Measurements from ENCODE around the gene RHEX.

DNA sequence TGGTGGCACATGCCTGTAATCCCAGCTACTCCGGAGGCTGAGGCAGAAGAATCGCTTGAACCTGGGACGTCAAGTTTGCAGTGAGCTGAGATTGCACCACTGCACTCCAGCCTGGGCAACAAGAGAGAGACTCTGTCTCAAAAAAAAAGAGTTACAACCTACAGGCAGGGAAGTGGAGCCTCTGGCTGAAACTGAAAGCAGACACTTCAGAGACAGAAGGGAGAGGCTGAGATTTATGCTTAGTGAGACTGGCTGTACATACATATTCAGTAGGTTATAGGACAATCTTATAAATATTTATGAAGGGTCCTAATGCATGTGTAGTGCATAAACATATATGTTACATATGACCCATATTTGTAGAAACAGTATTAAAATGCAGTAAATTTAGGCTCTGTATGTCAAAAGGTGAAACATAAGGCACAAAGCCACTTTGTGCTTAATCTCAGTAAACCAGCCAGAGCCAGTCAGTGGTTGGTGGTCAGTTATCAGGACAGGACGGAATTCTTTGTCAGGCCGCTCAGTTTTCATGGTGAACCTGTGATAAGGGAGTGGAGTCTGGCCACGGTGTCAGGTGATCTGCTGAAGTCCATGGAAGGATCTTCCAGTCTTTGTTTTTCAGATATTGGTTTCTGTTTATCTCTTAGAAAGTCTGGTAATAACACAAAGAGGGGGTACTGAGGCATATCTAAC, 13.7 kb downstream of the RHEX start:
- TF ChIP-seq NFYB (CRISPR knock-in tag; conservative IDR thresholded peaks at IDR 0.05; ENCODE audit: low read depth) (no peak), ETV6 (CRISPR knock-in tag; IDR thresholded peaks at IDR 0.05) (no peak), GTF2I (CRISPR knock-in tag; conservative IDR thresholded peaks at IDR 0.05) (no peak), NR1H2 (CRISPR knock-in tag; IDR thresholded peaks at IDR 0.05) (no peak)
- TF ChIP-seq, protein P1, sequence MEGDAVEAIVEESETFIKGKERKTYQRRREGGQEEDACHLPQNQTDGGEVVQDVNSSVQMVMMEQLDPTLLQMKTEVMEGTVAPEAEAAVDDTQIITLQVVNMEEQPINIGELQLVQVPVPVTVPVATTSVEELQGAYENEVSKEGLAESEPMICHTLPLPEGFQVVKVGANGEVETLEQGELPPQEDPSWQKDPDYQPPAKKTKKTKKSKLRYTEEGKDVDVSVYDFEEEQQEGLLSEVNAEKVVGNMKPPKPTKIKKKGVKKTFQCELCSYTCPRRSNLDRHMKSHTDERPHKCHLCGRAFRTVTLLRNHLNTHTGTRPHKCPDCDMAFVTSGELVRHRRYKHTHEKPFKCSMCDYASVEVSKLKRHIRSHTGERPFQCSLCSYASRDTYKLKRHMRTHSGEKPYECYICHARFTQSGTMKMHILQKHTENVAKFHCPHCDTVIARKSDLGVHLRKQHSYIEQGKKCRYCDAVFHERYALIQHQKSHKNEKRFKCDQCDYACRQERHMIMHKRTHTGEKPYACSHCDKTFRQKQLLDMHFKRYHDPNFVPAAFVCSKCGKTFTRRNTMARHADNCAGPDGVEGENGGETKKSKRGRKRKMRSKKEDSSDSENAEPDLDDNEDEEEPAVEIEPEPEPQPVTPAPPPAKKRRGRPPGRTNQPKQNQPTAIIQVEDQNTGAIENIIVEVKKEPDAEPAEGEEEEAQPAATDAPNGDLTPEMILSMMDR (IDR thresholded peaks at IDR 0.05) = no peak
- TF ChIP-seq, protein P2, sequence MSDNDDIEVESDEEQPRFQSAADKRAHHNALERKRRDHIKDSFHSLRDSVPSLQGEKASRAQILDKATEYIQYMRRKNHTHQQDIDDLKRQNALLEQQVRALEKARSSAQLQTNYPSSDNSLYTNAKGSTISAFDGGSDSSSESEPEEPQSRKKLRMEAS (CRISPR knock-in tag; IDR thresholded peaks at IDR 0.05) = no peak

All from WTC11 (cell line).